AG04450 (cell line): ENCODE measurements around the gene MAPK8IP1. TPM values are rescaled to one million over a fixed set of nuclear protein-coding genes. Genes with fewer than 3 reads are reported as not detected.

Experiments
- CTCF ChIA-PET: fragments of 300-600, 350-600 bp; formaldehyde crosslinking; extraction: SDS; loops from one replicate; lab custom pipeline; 2022; ENCODE audit warnings: antibody characterized with exemption, inconsistent platforms; lab: Charles Lee
- POLR2A ChIA-PET: fragments of 350-600 bp; formaldehyde crosslinking; extraction: SDS; loops from one replicate; lab custom pipeline; 2021; ENCODE audit warnings: antibody characterized with exemption, inconsistent platforms; lab: Yijun Ruan, JAX
- DNase-seq: peaks from one replicate; pipeline ENCODE4 v3.0.0-alpha.2; 2011; ENCODE audit warnings: low read depth, low spot score
- H3K27ac ChIP-seq: one replicate; pipeline ENCODE4 v1.5.1; 2012; ENCODE audit warnings: low read depth, low read length, control low read depth
- H3K27me3 ChIP-seq: one replicate; pipeline ENCODE4 v1.6.0; 2012; ENCODE audit warnings: low read length; ENCODE audit not compliant: control insufficient read depth, insufficient read depth
- H3K4me3 ChIP-seq: 2 replicates; pipeline ENCODE4 v1.5.1; 2011; ENCODE audit warnings: mild to moderate bottlenecking, low read depth, low read length, control low read depth
- H3K9me3 ChIP-seq: 2 replicates; pipeline ENCODE4 v1.5.1; 2012; ENCODE audit warnings: low read length; ENCODE audit not compliant: control insufficient read depth, insufficient read depth
- CTCF ChIP-seq: IDR thresholded peaks from 2 replicates; pipeline ENCODE4 v1.5.1; 2011; ENCODE audit warnings: low read depth, low read length, control low read depth, inconsistent platforms
- polyA plus RNA-seq: library from polyadenylated mRNA; depleted of rRNA; stranded (reverse); fragments of >200 nt; gene quantifications from 2 replicates; pipeline ENCODE4 v1.2.3, GENCODE V29; 2011

Gene MAPK8IP1
- polyA plus RNA-seq, 1 experiment = 5.6 TPM

- Histone ChIP-seq H3K27me3 (no peaks in the 10 kb centered on the region), H3K9me3 (no peaks in the 10 kb centered on the region), H3K27ac (no peak overlapping the region), H3K4me3 (no peak overlapping the region)
- TF ChIP-seq CTCF = no peak
- CTCF ChIA-PET = interaction anchor here (0.6 kb wide), 3 partner anchors 26 to 1100 kb away, joined by 3 to 11 read pairs (median 5); no protein-coding TSS in a partner anchor
- POLR2A ChIA-PET = interaction anchor here (0.6 kb wide), 1 partner anchor 103 kb away, joined by 3 read pairs; no protein-coding TSS in a partner anchor
- DNase-seq = no peak
Measured at GRCh38 chr11:45939836-45940235, 54.4 kb downstream of the MAPK8IP1 start.

- H3K27me3 ChIP-seq = no peaks in the 10 kb centered on the region
- DNase-seq = no peak
- CTCF ChIA-PET = interaction anchor here (1.5 to 3.0 kb wide), 2 partner anchors 24 to 65 kb away, joined by 4 to 14 read pairs; no protein-coding TSS in a partner anchor
- H3K27ac ChIP-seq = no peak overlapping the region
- no peak for TF ChIP-seq CTCF
- POLR2A ChIA-PET = no interaction called here
- no peaks in the 10 kb centered on the region for H3K9me3 ChIP-seq
- H3K4me3 ChIP-seq = no peak overlapping the region
Measured at GRCh38 chr11:45941285-45941684, 55.8 kb downstream of the MAPK8IP1 start.

GRCh38 chr11:45942381-45942780, 56.9 kb downstream of the MAPK8IP1 start:
- no peaks in the 10 kb centered on the region for H3K9me3 ChIP-seq
- no peak for TF ChIP-seq CTCF
- no peak overlapping the region for H3K4me3 ChIP-seq
- no peak overlapping the region for H3K27ac ChIP-seq
- no peaks in the 10 kb centered on the region for H3K27me3 ChIP-seq
- ChIA-PET CTCF (interaction anchor here (0.6 to 3.0 kb wide), 3 partner anchors 23 to 296 kb away, joined by 4 to 14 read pairs (median 7); no protein-coding TSS in a partner anchor), POLR2A (interaction anchor here (0.6 kb wide), 1 partner anchor 59 kb away, joined by 7 read pairs; no protein-coding TSS in a partner anchor)
- no peak for DNase-seq

GRCh38 chr11:45945397-45945999, 60.0 kb downstream of the MAPK8IP1 start:
- Histone ChIP-seq H3K27me3 (no peaks in the 10 kb centered on the region), H3K9me3 (no peaks in the 10 kb centered on the region), H3K27ac (no peak overlapping the region), H3K4me3 (no peak overlapping the region)
- ChIA-PET CTCF (no interaction called here), POLR2A (no interaction called here)
- DNase-seq = no peak
- TF ChIP-seq CTCF = no peak

- H3K27me3 ChIP-seq = no peaks in the 10 kb centered on the region
- no peak for TF ChIP-seq CTCF
- no peak overlapping the region for H3K4me3 ChIP-seq
- no peaks in the 10 kb centered on the region for H3K9me3 ChIP-seq
- H3K27ac ChIP-seq = no peak overlapping the region
- ChIA-PET POLR2A (interaction anchor here (0.6 kb wide), 1 partner anchor 413 kb away, joined by 9 read pairs; no protein-coding TSS in a partner anchor), CTCF (interaction anchor here (1.1 kb wide), 2 partner anchors 17 to 58 kb away, joined by 3 to 9 read pairs; no protein-coding TSS in a partner anchor)
- no peak for DNase-seq
Measured at GRCh38 chr11:45947885-45948284, 62.4 kb downstream of the MAPK8IP1 start.
